HCT116 (cell line): ENCODE measurements around the gene RPL13.

Source experiments
- EZH2 ChIP-seq: fragments of 200-600 bp; sonication (generic); IDR thresholded peaks from 2 replicates; pipeline ENCODE4 v1.6.1; 2017; ENCODE audit warnings: antibody characterized with exemption, mixed run types
- EZH2phosphoT487 ChIP-seq: fragments of 200-600 bp; IDR thresholded peaks from 2 replicates; pipeline ENCODE4 v1.6.1; 2018; ENCODE audit warnings: antibody characterized with exemption, borderline replicate concordance
- JUND ChIP-seq: IDR thresholded peaks from 2 replicates; pipeline ENCODE4 v1.6.1; 2012
- POLR2A ChIP-seq: IDR thresholded peaks from 2 replicates; pipeline ENCODE4 v1.7.0; 2011; ENCODE audit warnings: borderline replicate concordance; ENCODE audit not compliant: insufficient read depth, insufficient read length; ENCODE audit errors: extremely low read depth
- POLR2AphosphoS5 ChIP-seq: IDR thresholded peaks from 2 replicates; pipeline ENCODE4 v1.6.1; 2011; ENCODE audit warnings: mild to moderate bottlenecking, low read depth, low read length, moderate library complexity
- SRF ChIP-seq: IDR thresholded peaks from 2 replicates; pipeline ENCODE4 v1.6.1; 2012; ENCODE audit warnings: low read depth
- TF ChIP-seq, protein P1 (sequence below), 3 experiments: fragments of 200-600 bp in 1 of 3; sonication (generic) in 1 of 3; IDR thresholded peaks in 2 of 3; conservative IDR thresholded peaks in 1 of 3; 2 replicates each; pipeline ENCODE4 v1.5.1; 2012 to 2017; ENCODE audit warnings: low read depth in 2 of 3, low read length in 2 of 3, antibody characterized with exemption in 1 of 3, borderline replicate concordance in 1 of 3, control low read depth in 1 of 3, mild to moderate bottlenecking in 1 of 3, mixed read lengths in 1 of 3, mixed run types in 1 of 3, moderate library complexity in 1 of 3; ENCODE audit not compliant: insufficient read depth in 1 of 3
- TF ChIP-seq, protein P2 (sequence below): IDR thresholded peaks from 2 replicates; pipeline ENCODE4 v1.6.1; 2012

DNA sequence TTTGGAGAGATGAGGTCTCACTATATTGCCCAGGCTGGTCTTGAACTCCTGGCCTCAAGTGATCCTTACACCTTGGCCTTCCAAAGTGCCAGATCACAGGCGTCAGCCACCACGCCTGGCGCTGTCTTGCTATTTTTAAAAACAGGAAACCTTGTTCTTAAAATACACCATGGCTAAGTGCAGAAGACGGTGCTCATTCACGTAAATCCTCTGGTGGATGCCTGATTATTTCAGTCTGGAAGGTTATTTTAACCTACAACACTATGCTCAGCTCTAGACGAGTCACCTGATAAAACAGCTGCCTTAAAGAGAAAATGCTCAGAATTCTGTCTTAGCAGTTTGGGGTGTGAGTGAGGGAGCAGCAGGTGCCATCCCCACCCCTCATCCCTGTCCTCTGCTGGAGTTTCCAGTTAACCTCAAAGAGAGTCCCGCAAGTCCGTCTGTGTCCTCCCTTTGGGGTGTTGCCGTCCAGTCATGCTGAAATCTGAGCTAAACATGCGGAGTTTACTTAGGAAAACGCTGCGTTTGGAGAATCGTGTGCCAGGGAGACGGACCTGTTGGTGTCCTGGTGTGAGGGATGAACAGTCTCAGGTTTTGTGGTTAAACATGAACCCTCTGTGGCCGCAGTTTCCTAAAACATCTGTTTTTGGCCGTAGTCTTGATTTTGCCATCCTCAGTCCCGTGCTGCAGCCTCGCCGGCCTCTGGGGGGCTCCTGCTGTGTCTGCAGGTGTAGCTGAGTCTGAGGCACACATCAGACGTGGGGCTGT is 35.2 kb upstream of the RPL13 start:
- TF ChIP-seq POLR2AphosphoS5, result no peak
- TF ChIP-seq, protein P1, sequence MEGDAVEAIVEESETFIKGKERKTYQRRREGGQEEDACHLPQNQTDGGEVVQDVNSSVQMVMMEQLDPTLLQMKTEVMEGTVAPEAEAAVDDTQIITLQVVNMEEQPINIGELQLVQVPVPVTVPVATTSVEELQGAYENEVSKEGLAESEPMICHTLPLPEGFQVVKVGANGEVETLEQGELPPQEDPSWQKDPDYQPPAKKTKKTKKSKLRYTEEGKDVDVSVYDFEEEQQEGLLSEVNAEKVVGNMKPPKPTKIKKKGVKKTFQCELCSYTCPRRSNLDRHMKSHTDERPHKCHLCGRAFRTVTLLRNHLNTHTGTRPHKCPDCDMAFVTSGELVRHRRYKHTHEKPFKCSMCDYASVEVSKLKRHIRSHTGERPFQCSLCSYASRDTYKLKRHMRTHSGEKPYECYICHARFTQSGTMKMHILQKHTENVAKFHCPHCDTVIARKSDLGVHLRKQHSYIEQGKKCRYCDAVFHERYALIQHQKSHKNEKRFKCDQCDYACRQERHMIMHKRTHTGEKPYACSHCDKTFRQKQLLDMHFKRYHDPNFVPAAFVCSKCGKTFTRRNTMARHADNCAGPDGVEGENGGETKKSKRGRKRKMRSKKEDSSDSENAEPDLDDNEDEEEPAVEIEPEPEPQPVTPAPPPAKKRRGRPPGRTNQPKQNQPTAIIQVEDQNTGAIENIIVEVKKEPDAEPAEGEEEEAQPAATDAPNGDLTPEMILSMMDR (IDR thresholded peaks at IDR 0.05 in 2 of 3, conservative IDR thresholded peaks at IDR 0.05 in 1 of 3; ENCODE audit: borderline replicate concordance in 1 of 3, insufficient read depth in 1 of 3, low read depth in 2 of 3, low read length in 2 of 3), result no peak
- TF ChIP-seq EZH2, result no peak
- no peak for TF ChIP-seq EZH2phosphoT487
- TF ChIP-seq, protein P2, sequence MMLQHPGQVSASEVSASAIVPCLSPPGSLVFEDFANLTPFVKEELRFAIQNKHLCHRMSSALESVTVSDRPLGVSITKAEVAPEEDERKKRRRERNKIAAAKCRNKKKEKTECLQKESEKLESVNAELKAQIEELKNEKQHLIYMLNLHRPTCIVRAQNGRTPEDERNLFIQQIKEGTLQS, result no peak
- no peak for TF ChIP-seq JUND
- TF ChIP-seq POLR2A, result no peak
- TF ChIP-seq SRF, result no peak
